IMR-90 (cell line): ENCODE measurements around the gene FAF1.

Experiments used
- BHLHE40 ChIP-seq: fragments of 150-350 bp; IDR thresholded peaks from 2 replicates; pipeline ENCODE4 v1.6.1; 2016; ENCODE audit warnings: mild to moderate bottlenecking, low read depth, low read length
- CTCF ChIP-seq: conservative IDR thresholded peaks from 2 replicates; pipeline ENCODE4 v1.5.1; 2012; ENCODE audit warnings: mild to moderate bottlenecking, low read depth, low read length, improper control_type of control experiment
- MXI1 ChIP-seq: IDR thresholded peaks from 2 replicates; pipeline ENCODE4 v1.6.1; 2012; ENCODE audit warnings: low read depth, mild to moderate bottlenecking, low read length, moderate library complexity, borderline replicate concordance
- POLR2A ChIP-seq: IDR thresholded peaks from 2 replicates; pipeline ENCODE4 v1.6.1; 2012; ENCODE audit warnings: mild to moderate bottlenecking, low read depth, low read length
- RAD21 ChIP-seq: IDR thresholded peaks from 2 replicates; pipeline ENCODE4 v1.6.1; 2012; ENCODE audit warnings: low read length, improper control_type of control experiment
- RCOR1 ChIP-seq: IDR thresholded peaks from 2 replicates; pipeline ENCODE4 v1.6.1; 2012; ENCODE audit warnings: mild to moderate bottlenecking, low read length, improper control_type of control experiment; ENCODE audit not compliant: insufficient replicate concordance
- RFX5 ChIP-seq: IDR thresholded peaks from 2 replicates; pipeline ENCODE4 v1.8.0; 2012; ENCODE audit warnings: low read depth, mild to moderate bottlenecking, low read length, moderate library complexity

GRCh38 chr1:50878434-50878833 lies 81.6 kb downstream of the FAF1 start:
- TF ChIP-seq CTCF (no peak), POLR2A (no peak), MXI1 (no peak), RAD21 (no peak), RFX5 (no peak), BHLHE40 (no peak), RCOR1 (no peak)
